Sigmoid colon (tissue), 7 donors: ENCODE measurements around the gene MZB1. TPM values are rescaled to one million over a fixed set of nuclear protein-coding genes. Genes with fewer than 3 reads are reported as not detected.

Experiments used
- DNase-seq: peaks from one replicate; pipeline ENCODE4 v3.0.0-alpha.2; 2019
- H3K27ac ChIP-seq, 4 donors: fragments of 200-600 bp; sonication (generic); one replicate each; pipeline ENCODE4 v1.5.1; 2016 to 2019; ENCODE audit warnings: mild to moderate bottlenecking in 1 of 4
- H3K27me3 ChIP-seq, 3 donors: fragments of 200-600 bp; sonication (generic); one replicate each; pipeline ENCODE4 v1.5.1; 2019; ENCODE audit warnings: mild to moderate bottlenecking in 1 of 3
- H3K36me3 ChIP-seq, 4 donors: fragments of 200-600 bp; sonication (generic); one replicate each; pipeline ENCODE4 v1.5.1; 2016 to 2019
- H3K4me1 ChIP-seq, 4 donors: fragments of 200-600 bp; sonication (generic); one replicate each; pipeline ENCODE4 v1.5.1; 2017 to 2019
- H3K4me3 ChIP-seq, 4 donors: fragments of 200-600 bp; sonication (generic); one replicate each; pipeline ENCODE4 v1.5.1; 2017 to 2019; ENCODE audit warnings: mild to moderate bottlenecking in 2 of 4, moderate library complexity in 1 of 4
- H3K9me3 ChIP-seq, 4 donors: fragments of 200-600 bp in 3 of 4; sonication (generic) in 3 of 4; one replicate each; pipeline versions ENCODE4 v1.5.1 to v1.6.1; 2013 to 2019
- EP300 ChIP-seq, 4 donors: sonication (generic); formaldehyde crosslinking; IDR thresholded peaks; one replicate each; pipeline ENCODE4 v1.6.1; 2017; ENCODE audit warnings: antibody characterized with exemption in 4 of 4
- POLR2A ChIP-seq, 2 donors: fragments of 450-650 bp; IDR thresholded peaks; one replicate each; pipeline ENCODE4 v1.6.1; 2016; ENCODE audit warnings: antibody characterized with exemption in 2 of 2, mild to moderate bottlenecking in 2 of 2, moderate library complexity in 2 of 2
- POLR2AphosphoS5 ChIP-seq, 4 donors: sonication (generic); formaldehyde crosslinking; IDR thresholded peaks; one replicate each; pipeline ENCODE4 v1.6.1; 2017; ENCODE audit warnings: antibody characterized with exemption in 4 of 4
- WGBS, 2 donors: extraction: QIAGEN DNeasy Blood & Tissue Kit; methylation state at CpG; one replicate each; pipeline ENCODE4 v1.1.7; 2013; 5-methylcytosine and 5-hydroxymethylcytosine counted together
- intact Hi-C: fragments of 100-400 bp; cut with DNase I; formaldehyde crosslinking; loops from one replicate; pipeline ENCODE4 v1.15.1; 2023
- polyA plus RNA-seq, 3 donors: library from polyadenylated mRNA; stranded (reverse); fragments of 200-250 nt; gene quantifications; one replicate each; pipeline ENCODE4 v1.2.3, GENCODE V29; 2013
- total RNA-seq, 4 donors: library from RNA; depleted of rRNA; stranded (reverse); fragments of >200 nt; gene quantifications; one replicate each; pipeline ENCODE4 v1.1.0, GENCODE V29; 2016
- TF ChIP-seq, protein P1 (sequence below), 4 experiments: fragments of 450-650 bp in 3 of 4; fragments of 200-600 bp in 1 of 4; IDR thresholded peaks; one replicate each; pipeline ENCODE4 v1.5.1; 2016 to 2019; ENCODE audit warnings: antibody characterized with exemption in 4 of 4, mild to moderate bottlenecking in 3 of 4, moderate library complexity in 2 of 4
- donor health status: healthy with polysubstance abuse.
- donor health status: Bipolar disorder and iron deficiency.
- donor health status: healthy.

Gene MZB1
- total and polyA plus RNA-seq, 7 donors, result 2.2 to 29.2 (median 3.2) TPM; not detected in 3

DNA sequence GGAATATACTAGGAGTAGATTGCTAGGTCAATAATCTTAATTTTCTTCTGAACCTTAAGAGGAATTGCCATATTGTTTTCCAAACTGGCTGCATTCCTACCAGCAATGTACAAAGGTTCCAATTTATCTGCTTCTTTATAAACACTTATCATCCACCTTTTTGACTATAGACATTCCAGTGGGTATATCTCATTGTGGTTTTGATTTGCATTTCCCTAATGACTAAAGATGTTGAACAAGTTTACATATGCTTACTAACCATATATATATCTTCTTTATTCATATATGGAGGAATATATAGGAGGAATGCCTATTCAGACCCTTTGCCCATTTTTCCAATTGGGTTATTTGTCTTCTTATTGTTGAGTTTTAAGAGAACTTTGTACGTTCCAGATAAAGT, 42.0 kb upstream of the MZB1 start:
- 98% methylated on average over 1 of the region's 1 CpG for WGBS, 2 donors
- H3K4me1 ChIP-seq, result no peaks in the 10 kb centered on the region
- H3K36me3 ChIP-seq, result peaks cover 0 to 74% (median 3%) of the 10 kb centered on the region in 4 donors
- intact Hi-C loops, result no loop called here
- DNase-seq, result no peak
- no peaks in the 10 kb centered on the region for H3K9me3 ChIP-seq
- no peak overlapping the region for H3K4me3 ChIP-seq
- TF ChIP-seq POLR2AphosphoS5 (IDR thresholded peaks at IDR 0.05) (no peak), POLR2A (IDR thresholded peaks at IDR 0.05) (no peak), EP300 (IDR thresholded peaks at IDR 0.05) (no peak)
- TF ChIP-seq, protein P1, sequence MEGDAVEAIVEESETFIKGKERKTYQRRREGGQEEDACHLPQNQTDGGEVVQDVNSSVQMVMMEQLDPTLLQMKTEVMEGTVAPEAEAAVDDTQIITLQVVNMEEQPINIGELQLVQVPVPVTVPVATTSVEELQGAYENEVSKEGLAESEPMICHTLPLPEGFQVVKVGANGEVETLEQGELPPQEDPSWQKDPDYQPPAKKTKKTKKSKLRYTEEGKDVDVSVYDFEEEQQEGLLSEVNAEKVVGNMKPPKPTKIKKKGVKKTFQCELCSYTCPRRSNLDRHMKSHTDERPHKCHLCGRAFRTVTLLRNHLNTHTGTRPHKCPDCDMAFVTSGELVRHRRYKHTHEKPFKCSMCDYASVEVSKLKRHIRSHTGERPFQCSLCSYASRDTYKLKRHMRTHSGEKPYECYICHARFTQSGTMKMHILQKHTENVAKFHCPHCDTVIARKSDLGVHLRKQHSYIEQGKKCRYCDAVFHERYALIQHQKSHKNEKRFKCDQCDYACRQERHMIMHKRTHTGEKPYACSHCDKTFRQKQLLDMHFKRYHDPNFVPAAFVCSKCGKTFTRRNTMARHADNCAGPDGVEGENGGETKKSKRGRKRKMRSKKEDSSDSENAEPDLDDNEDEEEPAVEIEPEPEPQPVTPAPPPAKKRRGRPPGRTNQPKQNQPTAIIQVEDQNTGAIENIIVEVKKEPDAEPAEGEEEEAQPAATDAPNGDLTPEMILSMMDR (IDR thresholded peaks at IDR 0.05), result no peak
- H3K27me3 ChIP-seq, result no peaks in the 10 kb centered on the region
- H3K27ac ChIP-seq, result no peak overlapping the region

GRCh38 chr5:139430015-139430414, 40.3 kb upstream of the MZB1 start:
- 74 to 81% methylated on average over 2 of the region's 2 CpGs for WGBS, 2 donors
- no peaks in the 10 kb centered on the region for H3K27me3 ChIP-seq
- no peak overlapping the region for H3K4me3 ChIP-seq
- no peak for DNase-seq
- intact Hi-C loops, result no loop called here
- H3K4me1 ChIP-seq, result no peaks in the 10 kb centered on the region
- peaks cover 0 to 82% (median 6%) of the 10 kb centered on the region in 4 donors for H3K36me3 ChIP-seq
- TF ChIP-seq EP300 (IDR thresholded peaks at IDR 0.05) (no peak), POLR2A (IDR thresholded peaks at IDR 0.05) (no peak), POLR2AphosphoS5 (IDR thresholded peaks at IDR 0.05) (no peak)
- TF ChIP-seq, protein P1 (IDR thresholded peaks at IDR 0.05), result no peak
- no peak overlapping the region for H3K27ac ChIP-seq
- no peaks in the 10 kb centered on the region for H3K9me3 ChIP-seq

DNA sequence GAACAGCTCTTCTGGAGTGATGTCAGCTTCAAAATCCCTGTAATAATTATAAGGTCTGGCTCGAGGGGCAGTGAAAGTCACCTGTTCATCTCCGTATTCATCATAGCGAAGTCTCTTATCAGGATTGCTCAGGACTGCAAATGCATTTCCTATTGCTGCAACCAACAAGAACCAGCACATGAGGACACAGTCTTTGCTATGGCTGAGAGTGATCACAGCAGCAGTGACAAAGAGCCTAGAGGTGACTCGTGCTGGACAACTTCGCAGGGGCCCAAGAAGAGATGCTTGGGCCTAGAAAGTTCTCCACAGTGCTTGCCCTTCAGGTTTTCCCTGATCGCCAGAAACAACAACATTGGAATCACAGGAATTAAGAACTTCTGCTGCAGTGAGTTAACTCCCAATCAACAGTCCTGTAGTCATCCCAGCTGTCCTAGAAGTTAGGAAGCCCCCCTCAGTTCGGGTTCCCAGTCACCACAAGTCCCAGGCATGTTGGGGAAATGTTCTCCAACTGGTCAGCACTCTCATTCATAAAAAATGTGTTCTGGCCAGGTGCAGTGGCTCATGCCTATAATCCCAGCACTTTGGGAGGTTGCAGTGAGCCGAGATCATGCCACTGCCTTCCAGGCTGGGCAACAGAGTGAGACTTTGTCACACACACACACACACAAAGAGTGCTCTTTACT, 36.6 kb upstream of the MZB1 start:
- H3K27ac ChIP-seq, result no peak overlapping the region
- intact Hi-C loops, result loop anchor here (10.0 kb wide), 1 partner anchor 178 kb away; no protein-coding TSS in a partner anchor
- H3K27me3 ChIP-seq, result no peaks in the 10 kb centered on the region
- H3K4me1 ChIP-seq, result no peaks in the 10 kb centered on the region
- TF ChIP-seq, protein P1 (IDR thresholded peaks at IDR 0.05), result no peak
- TF ChIP-seq EP300 (IDR thresholded peaks at IDR 0.05) (no peak), POLR2A (IDR thresholded peaks at IDR 0.05) (no peak), POLR2AphosphoS5 (IDR thresholded peaks at IDR 0.05) (no peak)
- no peak overlapping the region for H3K4me3 ChIP-seq
- DNase-seq, result no peak
- H3K9me3 ChIP-seq, result no peaks in the 10 kb centered on the region
- WGBS, 2 donors, result 85 to 86% methylated on average over 8 of the region's 8 CpGs
- peaks cover 0 to 71% (median 6%) of the 10 kb centered on the region in 4 donors for H3K36me3 ChIP-seq

- DNase-seq, result no peak
- no peaks in the 10 kb centered on the region for H3K4me1 ChIP-seq
- H3K27me3 ChIP-seq, result no peaks in the 10 kb centered on the region
- no peak for TF ChIP-seq EP300 (IDR thresholded peaks at IDR 0.05)
- TF ChIP-seq, protein P1 (IDR thresholded peaks at IDR 0.05), result no peak
- TF ChIP-seq POLR2A (IDR thresholded peaks at IDR 0.05), result no peak
- TF ChIP-seq POLR2AphosphoS5 (IDR thresholded peaks at IDR 0.05), result no peak
- no peaks in the 10 kb centered on the region for H3K9me3 ChIP-seq
- no peak overlapping the region for H3K4me3 ChIP-seq
- intact Hi-C loops, result loop anchor here (10.0 kb wide), 1 partner anchor 179 kb away; no protein-coding TSS in a partner anchor
- peaks cover 0 to 77% (median 6%) of the 10 kb centered on the region in 4 donors for H3K36me3 ChIP-seq
- 66 to 83% methylated on average over 5 of the region's 5 CpGs for WGBS, 2 donors
- H3K27ac ChIP-seq, result no peak overlapping the region
Observed at GRCh38 chr5:139425497-139425896, 35.8 kb upstream of the MZB1 start.
